ENCODE data around the gene BAIAP2L2.

DNA sequence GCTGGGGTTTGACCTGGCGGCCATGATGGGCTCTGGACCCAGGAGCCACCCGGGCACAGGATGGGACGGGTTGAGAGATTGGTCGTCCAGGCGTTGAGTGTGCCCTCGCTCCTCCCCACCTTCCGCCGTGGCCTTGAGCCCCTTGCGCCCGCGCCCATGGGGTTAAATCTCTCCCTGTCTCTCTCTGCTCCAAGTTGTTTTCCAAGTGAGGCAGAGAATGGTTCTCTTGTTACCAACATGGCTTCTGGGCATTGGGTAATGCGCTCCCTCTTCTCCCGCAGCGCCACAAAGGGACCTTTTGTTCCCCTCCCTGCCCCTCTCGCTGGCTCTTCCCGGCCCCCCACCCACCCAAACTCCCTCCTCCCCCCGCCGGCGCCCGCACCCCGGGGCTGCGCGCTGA is 72.1 kb downstream of the BAIAP2L2 start:
- TF ChIP-seq POLR2A (IDR thresholded peaks at IDR 0.05; ENCODE audit: extremely low read depth, insufficient read length) (no peak), CTCF (IDR thresholded peaks at IDR 0.05; ENCODE audit: low read depth, low read length) (no peak), MYC (IDR thresholded peaks at IDR 0.05; ENCODE audit: low read depth, low read length) (no peak), MAX (IDR thresholded peaks at IDR 0.05; ENCODE audit: low read depth, low read length) (no peak)

All from NB4 (cell line).